ENCODE data around the gene VPS13D.

VPS13D gene

GRCh38 chr1:12539320-12539704 is 309.5 kb downstream of the VPS13D start:
- no peak for DNase-seq (ENCODE audit: low read depth, low spot score)

GRCh38 chr1:12539705-12540579 is 310.1 kb downstream of the VPS13D start:
- DNase-seq (ENCODE audit: low read depth, low spot score) = peak; percentile 59

GRCh38 chr1:12540580-12541273 is 310.9 kb downstream of the VPS13D start:
- no peak for DNase-seq (ENCODE audit: low read depth, low spot score)

- DNase-seq (ENCODE audit: low read depth, low spot score) = no peak
Observed at GRCh38 chr1:12541274-12542137, 311.7 kb downstream of the VPS13D start.

DNA sequence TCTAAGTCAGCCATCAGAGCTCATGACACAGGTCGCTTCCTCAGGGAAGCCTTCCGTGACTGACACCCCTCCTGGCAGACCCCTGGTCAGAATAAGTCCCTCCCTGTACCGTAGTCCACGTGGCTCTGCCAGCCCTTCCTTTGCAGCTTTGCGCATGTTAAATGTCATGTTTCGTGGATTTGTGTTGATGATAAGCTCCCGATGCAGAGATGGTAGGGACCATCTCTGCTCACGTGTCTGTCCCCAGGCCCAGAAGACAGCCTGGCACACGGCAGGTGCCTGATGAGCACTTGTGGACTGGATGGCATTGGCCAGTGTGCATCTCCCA is 312.3 kb downstream of the VPS13D start:
- no peak for DNase-seq (ENCODE audit: low read depth, low spot score)

DNA sequence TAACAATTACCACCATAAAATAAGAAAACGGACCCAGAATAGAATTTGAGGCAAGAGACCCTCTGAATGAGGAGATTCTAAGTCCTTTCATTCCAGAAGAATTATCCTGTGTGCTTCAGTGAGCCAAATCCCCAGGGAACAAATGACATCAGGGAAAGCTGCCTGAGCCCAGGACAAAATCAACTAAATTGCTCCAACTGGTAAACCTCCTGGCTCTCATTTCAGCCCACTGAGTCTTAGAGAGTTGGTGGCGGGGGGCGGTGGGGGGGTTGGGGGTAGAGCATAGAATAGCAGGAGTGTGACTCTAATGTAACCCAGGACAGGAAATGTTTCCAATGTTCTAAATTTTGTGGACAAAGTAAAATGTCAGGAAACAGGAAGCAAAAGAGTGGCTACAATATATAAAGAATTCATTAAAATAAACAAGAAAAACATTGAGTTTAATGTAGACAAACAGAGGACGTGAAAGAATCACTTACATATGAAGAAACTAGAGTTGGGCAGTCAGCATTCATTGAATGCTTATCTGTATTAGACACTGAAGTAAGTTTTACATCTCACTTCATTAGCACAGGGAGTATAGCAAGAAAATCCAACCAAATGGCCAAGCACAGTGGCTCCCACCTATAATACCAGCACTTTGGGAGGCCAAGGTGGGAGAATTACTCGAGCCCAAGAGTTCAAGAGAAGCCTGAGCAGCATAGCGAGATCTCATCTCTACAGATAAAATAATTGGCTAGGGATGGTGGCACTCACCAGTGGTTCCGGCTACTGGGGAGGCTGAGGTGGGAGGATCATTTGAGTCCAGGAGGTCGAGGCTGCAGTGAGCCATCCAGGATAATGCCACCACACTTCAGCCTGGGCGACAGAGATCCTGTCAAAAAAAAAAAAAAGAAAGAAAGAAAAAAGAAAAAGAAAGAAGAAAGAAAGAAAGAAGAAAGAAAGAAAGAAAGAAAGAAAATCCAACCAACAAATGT is 313.1 kb downstream of the VPS13D start:
- DNase-seq (ENCODE audit: low read depth, low spot score) = no peak

- no peak for DNase-seq (ENCODE audit: low read depth, low spot score)
Observed at GRCh38 chr1:12543740-12544154, 313.9 kb downstream of the VPS13D start.

GRCh38 chr1:12544357-12544756 is 314.5 kb downstream of the VPS13D start:
- DNase-seq (ENCODE audit: low read depth, low spot score) = no peak

DNA sequence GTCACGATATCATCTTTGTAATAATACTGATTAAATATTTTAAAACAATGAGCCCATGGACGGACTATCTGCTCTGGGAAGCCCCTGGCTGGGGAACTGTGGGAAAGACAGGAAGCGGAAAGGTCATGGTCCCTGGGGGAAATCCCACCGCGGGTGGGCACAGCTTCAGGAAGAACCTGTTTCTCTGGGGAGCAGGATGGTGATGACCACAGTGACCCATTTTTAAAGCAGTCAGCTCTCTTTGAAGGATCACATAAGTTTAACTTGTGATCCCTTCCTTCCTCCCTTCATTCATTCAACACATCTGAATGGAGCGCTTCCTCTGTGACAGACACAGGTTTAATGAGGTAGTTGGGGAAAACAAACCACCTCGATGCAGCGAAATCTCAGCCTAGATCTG is 315.2 kb downstream of the VPS13D start:
- DNase-seq (ENCODE audit: low read depth, low spot score) = no peak

DNA sequence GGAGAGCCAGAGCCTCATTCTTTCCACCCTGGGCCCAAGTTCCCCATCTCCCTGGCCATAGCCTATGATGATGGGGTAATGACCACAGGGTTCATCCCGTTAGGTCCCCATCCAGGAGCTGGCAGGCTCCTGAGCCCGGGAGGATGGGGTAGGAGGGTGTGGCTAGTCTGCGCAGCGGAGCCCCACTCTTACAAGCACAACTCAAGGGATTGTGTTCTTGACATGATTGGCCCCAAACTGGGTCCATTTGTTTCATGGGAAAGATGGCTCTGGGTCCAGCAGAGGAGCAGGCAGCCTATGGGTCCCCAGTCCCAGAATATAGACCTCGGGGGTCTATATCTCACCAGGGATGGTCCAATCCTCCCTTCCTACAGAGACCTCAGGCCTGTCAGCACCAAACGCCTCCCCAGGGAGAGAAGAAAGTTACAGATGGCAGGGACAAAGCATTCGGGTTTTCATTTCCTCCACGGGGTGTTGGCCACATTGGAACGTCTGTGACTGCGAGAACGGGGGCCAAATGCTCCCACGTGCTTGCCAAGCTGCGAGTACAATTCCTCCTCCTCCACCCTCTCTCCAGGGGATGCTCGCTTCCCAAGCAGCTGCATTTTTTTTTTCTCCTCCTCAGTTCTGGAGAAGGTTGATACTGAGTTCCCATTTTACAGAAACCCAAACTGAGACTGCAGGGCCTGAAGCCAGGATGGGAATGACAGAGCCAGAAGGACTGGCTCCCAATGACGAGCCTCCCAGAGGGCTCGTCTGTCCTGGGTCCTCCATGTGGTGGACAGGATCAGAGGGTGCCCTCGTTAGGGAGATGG is 317.1 kb downstream of the VPS13D start:
- DNase-seq (ENCODE audit: low read depth, low spot score) = no peak

GRCh38 chr1:12547586-12548225 is 317.9 kb downstream of the VPS13D start:
- DNase-seq (ENCODE audit: low read depth, low spot score) = no peak

DNA sequence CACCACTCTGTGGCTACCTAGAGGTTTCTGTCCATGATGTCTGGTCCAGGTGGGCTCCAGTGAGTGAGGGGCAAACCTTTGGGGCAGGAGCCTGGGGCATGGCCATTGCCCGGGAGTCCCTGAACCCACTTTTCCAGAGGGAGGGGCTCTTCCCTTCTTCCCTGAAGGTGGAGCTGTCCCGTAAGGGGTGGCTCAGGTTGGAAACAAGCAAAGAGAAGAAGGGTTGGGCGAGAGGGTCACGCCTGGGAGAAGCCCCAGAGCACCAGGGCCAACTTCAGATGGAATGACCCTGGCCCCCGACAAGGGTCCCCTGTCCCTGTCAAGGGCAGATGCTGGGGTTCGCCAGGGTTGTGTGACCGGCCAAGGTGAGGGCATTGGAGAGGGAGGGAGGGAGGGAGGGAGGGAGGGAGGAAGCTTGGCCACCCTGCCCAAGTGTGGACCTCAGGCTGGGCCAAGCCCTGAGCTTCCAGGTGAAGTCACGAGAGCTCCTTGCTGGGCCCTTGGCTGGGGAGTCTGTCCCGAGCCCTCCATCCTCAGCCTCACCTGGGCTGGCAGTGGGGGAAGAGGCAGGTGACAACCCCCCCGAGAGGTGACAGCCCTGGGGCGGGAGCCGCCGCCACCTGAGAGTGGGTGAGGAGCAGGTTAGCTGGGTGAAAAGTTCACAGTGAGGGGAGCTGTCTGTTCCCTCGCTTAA is 318.6 kb downstream of the VPS13D start:
- no peak for DNase-seq (ENCODE audit: low read depth, low spot score)

GRCh38 chr1:12548973-12549459 is 319.2 kb downstream of the VPS13D start:
- DNase-seq (ENCODE audit: low read depth, low spot score) = no peak

- DNase-seq (ENCODE audit: low read depth, low spot score) = peak; percentile 78
Observed at GRCh38 chr1:12549460-12550349, 319.9 kb downstream of the VPS13D start.

GRCh38 chr1:12551584-12551983 is 321.8 kb downstream of the VPS13D start:
- no peak for DNase-seq (ENCODE audit: low read depth, low spot score)

DNA sequence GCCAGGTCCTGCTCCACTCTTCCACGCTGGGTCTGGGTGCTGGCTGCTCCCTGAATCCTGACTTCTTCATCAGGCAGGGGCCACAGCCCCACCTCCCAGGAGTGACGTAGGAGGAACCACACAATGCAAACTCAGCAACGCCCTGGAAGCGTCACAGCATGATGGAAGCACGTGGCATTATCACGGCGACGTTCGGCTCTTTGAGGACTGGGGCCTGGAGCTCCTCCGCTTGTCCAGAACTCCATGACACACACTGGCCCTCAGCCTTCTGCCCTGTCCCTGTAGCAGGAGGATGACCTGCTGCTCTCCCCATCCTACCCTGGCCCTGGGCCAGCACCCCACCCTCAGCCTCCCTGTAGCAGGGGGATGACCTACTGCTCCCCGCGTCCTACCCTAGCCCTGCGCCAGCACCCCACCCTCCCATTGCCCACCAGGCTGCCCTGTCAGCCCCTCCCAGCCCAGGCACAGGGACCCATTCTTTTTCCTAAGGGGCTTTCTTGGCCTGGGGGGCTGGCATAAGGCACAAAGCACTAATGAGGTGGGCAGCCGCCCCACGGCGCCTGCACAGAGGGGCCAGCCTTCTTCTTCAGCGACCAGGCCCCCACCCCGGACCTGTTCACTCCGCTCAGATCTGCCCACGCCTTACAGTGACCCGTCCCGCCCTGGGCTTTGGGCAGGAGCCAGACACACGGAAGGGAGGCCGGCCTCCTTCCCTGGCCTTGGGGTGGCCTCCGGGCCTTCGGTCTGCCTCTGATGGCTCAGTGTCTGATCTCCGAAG is 322.5 kb downstream of the VPS13D start:
- DNase-seq (ENCODE audit: low read depth, low spot score) = no peak

Data from smooth muscle cell of the brain vasculature (primary cell).